BLaER1 (cell line): ENCODE results near the gene RNF181.

Experiments used
- H3K27ac ChIP-seq: shearing (Covaris generic); formaldehyde crosslinking; 2 replicates; pipeline ENCODE4 v1.8.1; 2022
- H3K27me3 ChIP-seq: shearing (Covaris generic); formaldehyde crosslinking; 2 replicates; pipeline ENCODE4 v1.8.1; 2022
- H3K36me3 ChIP-seq: shearing (Covaris generic); formaldehyde crosslinking; 2 replicates; pipeline ENCODE4 v1.8.1; 2022
- H3K4me1 ChIP-seq: shearing (Covaris generic); formaldehyde crosslinking; 2 replicates; pipeline ENCODE4 v1.8.1; 2022
- H3K4me2 ChIP-seq: shearing (Covaris generic); formaldehyde crosslinking; 2 replicates; pipeline ENCODE4 v1.8.1; 2022
- H3K4me3 ChIP-seq: shearing (Covaris generic); formaldehyde crosslinking; 2 replicates; pipeline ENCODE4 v1.8.1; 2022
- H3K9ac ChIP-seq: shearing (Covaris generic); formaldehyde crosslinking; 2 replicates; pipeline ENCODE4 v1.8.1; 2022
- H3K9me3 ChIP-seq: shearing (Covaris generic); formaldehyde crosslinking; 2 replicates; pipeline ENCODE4 v1.8.1; 2022
- H4K20me1 ChIP-seq: shearing (Covaris generic); formaldehyde crosslinking; 2 replicates; pipeline ENCODE4 v1.8.1; 2022
- Cebpa-rat ChIP-seq: shearing (Covaris generic); IDR thresholded peaks from 2 replicates; pipeline ENCODE4 v1.8.1; 2022

Gene RNF181

GRCh38 chr2:85566265-85566664 is 29.3 kb upstream of the RNF181 start:
- no peaks in the 10 kb centered on the region for H3K36me3 ChIP-seq
- H3K9ac ChIP-seq: no peak overlapping the region
- H3K9me3 ChIP-seq: no peaks in the 10 kb centered on the region
- no peaks in the 10 kb centered on the region for H3K27me3 ChIP-seq
- TF ChIP-seq Cebpa-rat: no peak
- H3K27ac ChIP-seq: no peak overlapping the region
- no peak overlapping the region for H3K4me3 ChIP-seq
- H4K20me1 ChIP-seq: no peaks in the 10 kb centered on the region
- H3K4me1 ChIP-seq: peaks cover 19% of the 10 kb centered on the region
- H3K4me2 ChIP-seq: no peak overlapping the region

- Histone ChIP-seq H3K9me3 (no peaks in the 10 kb centered on the region), H3K4me2 (no peak overlapping the region), H3K9ac (no peak overlapping the region), H3K27ac (no peak overlapping the region), H4K20me1 (no peaks in the 10 kb centered on the region), H3K4me1 (peaks cover 49% of the 10 kb centered on the region), H3K4me3 (no peak overlapping the region), H3K27me3 (no peaks in the 10 kb centered on the region), H3K36me3 (no peaks in the 10 kb centered on the region)
- TF ChIP-seq Cebpa-rat: no peak
These were observed 19.8 kb upstream of the RNF181 start for GRCh38 chr2:85575739-85576138.

GRCh38 chr2:85577063-85577385 is 18.5 kb upstream of the RNF181 start:
- Histone ChIP-seq H3K4me1 (peaks cover 62% of the 10 kb centered on the region), H3K4me2 (peak overlapping the region; percentile 92), H3K9ac (peak overlapping the region; percentile 79; the same call in 1 of the 2 replicates), H3K4me3 (no peak overlapping the region; the same call in 1 of the 2 replicates), H3K9me3 (no peaks in the 10 kb centered on the region), H3K27me3 (no peaks in the 10 kb centered on the region), H3K27ac (peak overlapping the region; percentile 95), H3K36me3 (no peaks in the 10 kb centered on the region; the same call in 1 of the 2 replicates), H4K20me1 (no peaks in the 10 kb centered on the region)
- TF ChIP-seq Cebpa-rat: no peak

- H3K4me2 ChIP-seq: peak within 1 kb of the TSS; percentile 92
- H3K9me3 ChIP-seq: no peaks in the 10 kb centered on the region
- H3K4me3 ChIP-seq: peak within 1 kb of the TSS; percentile 53
- H3K4me1 ChIP-seq: peaks cover 68% of the 10 kb centered on the region
- H4K20me1 ChIP-seq: no peaks in the 10 kb centered on the region
- H3K27me3 ChIP-seq: no peaks in the 10 kb centered on the region
- no peaks in the 10 kb centered on the region; the same call in 1 of the 2 replicates for H3K36me3 ChIP-seq
- no peak for TF ChIP-seq Cebpa-rat
- peak within 1 kb of the TSS; percentile 79 for H3K9ac ChIP-seq
- peak within 1 kb of the TSS; percentile 95 for H3K27ac ChIP-seq
These were observed 17.9 kb upstream of the RNF181 start, which contains the start of gene VAMP8 for GRCh38 chr2:85577386-85578242. Gene VAMP8, plus strand, starts transcription at chr2:85577586. Its CDS starts 61 bp downstream, at chr2:85577647.

- peaks cover 77% of the 10 kb centered on the region for H3K4me1 ChIP-seq
- H3K27ac ChIP-seq: peak overlapping the region; percentile 95
- no peaks in the 10 kb centered on the region for H3K27me3 ChIP-seq
- peak overlapping the region; percentile 53 for H3K4me3 ChIP-seq
- no peak for TF ChIP-seq Cebpa-rat
- H4K20me1 ChIP-seq: no peaks in the 10 kb centered on the region
- peak overlapping the region; percentile 92 for H3K4me2 ChIP-seq
- H3K36me3 ChIP-seq: no peaks in the 10 kb centered on the region; the same call in 1 of the 2 replicates
- H3K9ac ChIP-seq: peak overlapping the region; percentile 79
- no peaks in the 10 kb centered on the region for H3K9me3 ChIP-seq
These were observed 17.0 kb upstream of the RNF181 start for GRCh38 chr2:85578243-85579180.

- no peaks in the 10 kb centered on the region; the same call in 1 of the 2 replicates for H3K36me3 ChIP-seq
- no peaks in the 10 kb centered on the region for H4K20me1 ChIP-seq
- TF ChIP-seq Cebpa-rat: no peak
- H3K4me1 ChIP-seq: peaks cover 82% of the 10 kb centered on the region
- no peaks in the 10 kb centered on the region for H3K9me3 ChIP-seq
- H3K27me3 ChIP-seq: no peaks in the 10 kb centered on the region
- peak overlapping the region; percentile 95 for H3K27ac ChIP-seq
- H3K4me2 ChIP-seq: peak overlapping the region; percentile 92
- H3K9ac ChIP-seq: peak overlapping the region; percentile 79
- peak overlapping the region; percentile 53 for H3K4me3 ChIP-seq
These were observed 16.1 kb upstream of the RNF181 start for GRCh38 chr2:85579266-85579935.

- no peaks in the 10 kb centered on the region for H3K27me3 ChIP-seq
- peak overlapping the region; percentile 92 for H3K4me2 ChIP-seq
- peaks cover 87% of the 10 kb centered on the region for H3K4me1 ChIP-seq
- H3K9ac ChIP-seq: peak overlapping the region; percentile 79
- H3K36me3 ChIP-seq: no peaks in the 10 kb centered on the region; the same call in 1 of the 2 replicates
- H3K4me3 ChIP-seq: peak overlapping the region; percentile 53; the same call in 1 of the 2 replicates
- no peaks in the 10 kb centered on the region for H3K9me3 ChIP-seq
- no peaks in the 10 kb centered on the region for H4K20me1 ChIP-seq
- TF ChIP-seq Cebpa-rat: no peak
- peak overlapping the region; percentile 95 for H3K27ac ChIP-seq
These were observed 15.3 kb upstream of the RNF181 start for GRCh38 chr2:85580206-85580605.

- no peak for TF ChIP-seq Cebpa-rat
- no peaks in the 10 kb centered on the region; the same call in 1 of the 2 replicates for H3K36me3 ChIP-seq
- no peaks in the 10 kb centered on the region for H4K20me1 ChIP-seq
- H3K4me3 ChIP-seq: no peak overlapping the region
- no peaks in the 10 kb centered on the region for H3K9me3 ChIP-seq
- peaks cover 93% of the 10 kb centered on the region for H3K4me1 ChIP-seq
- no peak overlapping the region for H3K27ac ChIP-seq
- H3K4me2 ChIP-seq: peak overlapping the region; percentile 29; the same call in 1 of the 2 replicates
- no peaks in the 10 kb centered on the region for H3K27me3 ChIP-seq
- H3K9ac ChIP-seq: no peak overlapping the region
These were observed 13.1 kb upstream of the RNF181 start for GRCh38 chr2:85582492-85582891.
